IPS-18a (cell line): ENCODE data around the gene GRIN2D.

Experiments
- H3K27ac ChIP-seq: one replicate; pipeline ENCODE4 v1.5.1; 2013; ENCODE audit warnings: low read length
- H3K27me3 ChIP-seq: one replicate; pipeline ENCODE4 v1.6.1; 2013; ENCODE audit warnings: mild to moderate bottlenecking, low read length; ENCODE audit not compliant: control insufficient read depth, insufficient read depth
- H3K36me3 ChIP-seq: one replicate; pipeline ENCODE4 v1.6.1; 2013; ENCODE audit warnings: low read depth, low read length; ENCODE audit not compliant: control insufficient read depth
- H3K4me1 ChIP-seq: one replicate; pipeline ENCODE4 v1.6.1; 2013; ENCODE audit warnings: low read depth, low read length; ENCODE audit not compliant: control insufficient read depth
- H3K4me3 ChIP-seq: one replicate; pipeline ENCODE4 v1.5.1; 2013; ENCODE audit warnings: low read length
- H3K9ac ChIP-seq: one replicate; pipeline ENCODE4 v1.6.1; 2013; ENCODE audit warnings: mild to moderate bottlenecking, low read length, moderate library complexity
- H3K9me3 ChIP-seq: one replicate; pipeline ENCODE4 v1.6.1; 2013; ENCODE audit warnings: low read depth, low read length; ENCODE audit not compliant: control insufficient read depth

Gene GRIN2D

DNA sequence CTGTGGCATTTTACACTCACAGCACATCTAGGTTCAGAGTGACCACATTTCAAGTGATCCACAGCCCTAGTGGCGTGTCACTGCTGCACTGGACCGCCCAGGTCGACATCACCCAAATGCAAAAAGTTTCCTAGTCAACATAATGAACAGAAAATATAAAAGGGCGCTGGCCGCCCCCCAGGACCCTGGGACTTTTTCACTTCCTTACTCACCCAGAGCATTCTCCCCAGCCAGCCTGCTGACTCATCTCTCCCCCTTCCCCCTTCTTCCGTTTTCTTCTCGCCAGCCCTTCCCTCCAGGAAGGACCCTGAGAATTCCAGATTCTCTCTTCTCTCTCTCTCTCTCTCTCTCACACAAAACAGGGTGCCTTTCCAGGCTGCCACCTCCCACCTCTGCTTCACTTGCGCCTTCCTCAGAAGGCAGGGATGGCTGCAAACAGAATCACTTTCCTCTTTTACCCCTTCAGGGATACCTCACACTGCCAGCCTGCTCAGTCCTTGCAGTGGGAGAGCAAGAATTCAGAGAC lies 31.3 kb downstream of the GRIN2D start:
- Histone ChIP-seq H3K9me3 (no peaks in the 10 kb centered on the region), H3K36me3 (no peaks in the 10 kb centered on the region), H3K27me3 (no peaks in the 10 kb centered on the region), H3K4me3 (no peak overlapping the region), H3K27ac (peak overlapping the region; percentile 52), H3K9ac (peak overlapping the region; percentile 50), H3K4me1 (peaks cover 4% of the 10 kb centered on the region)

- Histone ChIP-seq H3K36me3 (no peaks in the 10 kb centered on the region), H3K4me3 (no peak overlapping the region), H3K27ac (no peak overlapping the region), H3K9ac (no peak overlapping the region), H3K27me3 (no peaks in the 10 kb centered on the region), H3K9me3 (no peaks in the 10 kb centered on the region), H3K4me1 (peaks cover 4% of the 10 kb centered on the region)
Observed at GRCh38 chr19:48428670-48429069, 35.2 kb downstream of the GRIN2D start.

- H3K27me3 ChIP-seq, result no peaks in the 10 kb centered on the region
- H3K9ac ChIP-seq, result no peak overlapping the region
- H3K36me3 ChIP-seq, result no peaks in the 10 kb centered on the region
- no peak overlapping the region for H3K4me3 ChIP-seq
- no peaks in the 10 kb centered on the region for H3K4me1 ChIP-seq
- H3K9me3 ChIP-seq, result no peaks in the 10 kb centered on the region
- no peak overlapping the region for H3K27ac ChIP-seq
Observed at GRCh38 chr19:48433337-48433736, 39.9 kb downstream of the GRIN2D start.

- Histone ChIP-seq H3K27ac (no peak overlapping the region), H3K9ac (no peak overlapping the region), H3K27me3 (no peaks in the 10 kb centered on the region), H3K4me1 (no peaks in the 10 kb centered on the region), H3K4me3 (no peak overlapping the region), H3K9me3 (no peaks in the 10 kb centered on the region), H3K36me3 (no peaks in the 10 kb centered on the region)
Observed at GRCh38 chr19:48436586-48436985, 43.1 kb downstream of the GRIN2D start.

DNA sequence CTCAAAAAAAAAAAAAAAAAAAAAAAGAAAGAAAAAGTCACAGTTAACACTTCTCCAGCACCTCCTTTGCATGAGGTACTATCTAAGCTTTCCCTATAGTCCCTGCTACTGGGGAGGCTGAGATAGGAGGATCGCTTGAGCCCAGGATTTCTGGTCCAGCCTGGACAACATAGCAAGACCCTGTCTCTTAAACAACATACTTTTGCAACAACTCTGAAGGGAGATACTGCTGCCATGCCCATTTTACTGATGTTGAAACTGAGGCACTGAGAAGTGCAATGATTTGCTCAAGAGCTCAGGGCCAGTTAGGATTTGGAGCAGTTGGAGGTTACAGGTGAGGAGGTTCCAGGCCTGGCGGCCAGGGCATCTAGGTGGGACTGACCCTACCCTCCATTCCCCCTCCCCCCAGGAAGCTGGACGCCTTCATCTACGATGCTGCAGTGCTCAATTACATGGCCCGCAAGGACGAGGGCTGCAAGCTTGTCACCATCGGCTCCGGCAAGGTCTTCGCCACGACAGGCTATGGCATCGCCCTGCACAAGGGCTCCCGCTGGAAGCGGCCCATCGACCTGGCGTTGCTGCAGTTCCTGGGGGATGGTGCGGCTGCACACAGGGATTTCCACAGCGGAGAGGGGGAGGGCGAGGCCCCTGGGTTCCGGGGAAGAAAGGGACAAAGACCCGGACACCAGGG lies 48.0 kb downstream of the GRIN2D start:
- H3K27ac ChIP-seq, result no peak overlapping the region
- H3K9me3 ChIP-seq, result no peaks in the 10 kb centered on the region
- H3K4me3 ChIP-seq, result no peak overlapping the region
- H3K27me3 ChIP-seq, result no peaks in the 10 kb centered on the region
- H3K4me1 ChIP-seq, result peaks cover 5% of the 10 kb centered on the region
- no peaks in the 10 kb centered on the region for H3K36me3 ChIP-seq
- no peak overlapping the region for H3K9ac ChIP-seq

DNA sequence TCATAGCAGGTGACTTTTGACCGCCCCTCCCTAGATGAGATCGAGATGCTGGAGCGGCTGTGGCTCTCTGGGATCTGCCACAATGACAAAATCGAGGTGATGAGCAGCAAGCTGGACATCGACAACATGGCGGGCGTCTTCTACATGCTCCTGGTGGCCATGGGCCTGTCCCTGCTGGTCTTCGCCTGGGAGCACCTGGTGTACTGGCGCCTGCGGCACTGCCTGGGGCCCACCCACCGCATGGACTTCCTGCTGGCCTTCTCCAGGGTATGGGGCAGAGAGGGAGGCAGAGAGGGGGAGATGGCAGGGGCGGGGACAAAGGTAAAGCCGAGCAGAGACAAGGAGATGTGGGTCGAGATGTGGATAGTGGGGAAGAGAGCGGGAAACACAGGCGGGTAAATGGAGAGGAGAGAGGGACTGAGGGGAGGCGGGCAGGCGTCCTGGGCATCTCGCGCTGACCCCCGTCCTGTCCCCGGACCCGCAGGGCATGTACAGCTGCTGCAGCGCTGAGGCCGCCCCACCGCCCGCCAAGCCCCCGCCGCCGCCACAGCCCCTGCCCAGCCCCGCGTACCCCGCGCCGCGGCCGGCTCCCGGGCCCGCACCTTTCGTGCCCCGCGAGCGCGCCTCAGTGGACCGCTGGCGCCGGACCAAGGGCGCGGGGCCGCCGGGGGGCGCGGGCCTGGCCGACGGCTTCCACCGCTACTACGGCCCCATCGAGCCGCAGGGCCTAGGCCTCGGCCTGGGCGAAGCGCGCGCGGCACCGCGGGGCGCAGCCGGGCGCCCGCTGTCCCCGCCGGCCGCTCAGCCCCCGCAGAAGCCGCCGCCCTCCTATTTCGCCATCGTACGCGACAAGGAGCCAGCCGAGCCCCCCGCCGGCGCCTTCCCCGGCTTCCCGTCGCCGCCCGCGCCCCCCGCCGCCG lies 48.9 kb downstream of the GRIN2D start:
- Histone ChIP-seq H3K9ac (no peak overlapping the region), H3K36me3 (peaks cover 1% of the 10 kb centered on the region), H3K4me1 (peaks cover 5% of the 10 kb centered on the region), H3K27ac (no peak overlapping the region), H3K4me3 (no peak overlapping the region), H3K9me3 (no peaks in the 10 kb centered on the region), H3K27me3 (no peaks in the 10 kb centered on the region)

GRCh38 chr19:48443256-48443655 lies 49.8 kb downstream of the GRIN2D start:
- H3K4me1 ChIP-seq, result peaks cover 5% of the 10 kb centered on the region
- no peaks in the 10 kb centered on the region for H3K27me3 ChIP-seq
- no peak overlapping the region for H3K9ac ChIP-seq
- H3K4me3 ChIP-seq, result no peak overlapping the region
- H3K27ac ChIP-seq, result no peak overlapping the region
- H3K9me3 ChIP-seq, result no peaks in the 10 kb centered on the region
- peaks cover 10% of the 10 kb centered on the region for H3K36me3 ChIP-seq
